Head of caudate nucleus (tissue), 42 donors: ENCODE results near the gene CCL2.
"Not testable (repeated sequence)": the region's sequence is repeated elsewhere in the genome, so short reads cannot be mapped to it uniquely, and the experiment has no call there.

ENCODE experiments used
- DNase-seq, 42 donors: peaks; one replicate each; pipeline versions ENCODE4 v3.0.0 to v3.0.0-alpha.2; 2020 to 2021; ENCODE audit warnings: mixed read lengths in 7 of 42
- intact Hi-C: fragments of 100-400 bp; cut with DNase I; formaldehyde crosslinking; loops from one replicate; pipeline ENCODE4 v1.15.0; 2022

The CCL2 gene

GRCh38 chr17:34254651-34255380 lies at the start of gene CCL2:
Gene CCL2, plus strand, starts transcription at chr17:34255285. Its CDS starts 65 bp downstream, at chr17:34255350.
- peak in 27 of 42 donors; percentile 14 to 65 (median 44) for DNase-seq
- intact Hi-C loops, result no loop called here

GRCh38 chr17:34205401-34205800 lies 49.7 kb upstream of the CCL2 start:
- DNase-seq, result no peak
- intact Hi-C loops, result no loop called here

GRCh38 chr17:34206569-34206968 lies 48.5 kb upstream of the CCL2 start:
- DNase-seq, result no peak
- intact Hi-C loops, result no loop called here

GRCh38 chr17:34207572-34207971 lies 47.5 kb upstream of the CCL2 start:
- DNase-seq, result no peak
- intact Hi-C loops, result no loop called here

GRCh38 chr17:34218748-34219147 lies 36.3 kb upstream of the CCL2 start:
- intact Hi-C loops, result no loop called here

GRCh38 chr17:34219405-34219804 lies 35.7 kb upstream of the CCL2 start:
- no peak for DNase-seq
- intact Hi-C loops, result no loop called here

More at GRCh38 chr17:34218748-34219147, 36.3 kb upstream of the CCL2 start:
- no peak for DNase-seq

- intact Hi-C loops, result no loop called here
Observed at GRCh38 chr17:34220045-34220751, 34.9 kb upstream of the CCL2 start.

GRCh38 chr17:34220752-34221395 lies 34.2 kb upstream of the CCL2 start:
- intact Hi-C loops, result no loop called here
- DNase-seq, result no peak

More at GRCh38 chr17:34220045-34220751, 34.9 kb upstream of the CCL2 start:
- DNase-seq, result no peak

GRCh38 chr17:34221411-34221810 lies 33.7 kb upstream of the CCL2 start:
- intact Hi-C loops, result no loop called here
- DNase-seq, result no peak

GRCh38 chr17:34222722-34223497 lies 32.2 kb upstream of the CCL2 start:
- intact Hi-C loops, result no loop called here
- no peak for DNase-seq

- DNase-seq, result no peak
- intact Hi-C loops, result no loop called here
Observed at GRCh38 chr17:34225046-34225445, 30.0 kb upstream of the CCL2 start.

- DNase-seq, result no peak
- intact Hi-C loops, result no loop called here
Observed at GRCh38 chr17:34226011-34226743, 28.9 kb upstream of the CCL2 start.

- intact Hi-C loops, result no loop called here
- no peak for DNase-seq
Observed at GRCh38 chr17:34226744-34227034, 28.4 kb upstream of the CCL2 start.

- intact Hi-C loops, DNase-seq: not testable (repeated sequence)
Observed at GRCh38 chr17:34227293-34227692, 27.8 kb upstream of the CCL2 start.

- DNase-seq, result no peak
Observed at GRCh38 chr17:34227707-34228106, 27.4 kb upstream of the CCL2 start.

GRCh38 chr17:34228781-34229180 lies 26.3 kb upstream of the CCL2 start:
- DNase-seq, result no peak
- intact Hi-C loops, result no loop called here

More at GRCh38 chr17:34227707-34228106, 27.4 kb upstream of the CCL2 start:
- intact Hi-C loops, result no loop called here

- no peak for DNase-seq
- intact Hi-C loops, result no loop called here
Observed at GRCh38 chr17:34230342-34230741, 24.7 kb upstream of the CCL2 start.

- DNase-seq, result no peak
- intact Hi-C loops, result no loop called here
Observed at GRCh38 chr17:34234616-34235015, 20.5 kb upstream of the CCL2 start.
